Forelimb muscle (tissue), 1 donor: ENCODE data around the gene PPP4R4. TPM values are rescaled to one million over a fixed set of nuclear protein-coding genes. Genes with fewer than 3 reads are reported as not detected.

Source experiments
- DNase-seq: peaks from one replicate; pipeline ENCODE4 v3.0.0-alpha.2; 2013; ENCODE audit warnings: low read depth
- polyA plus RNA-seq: library from polyadenylated mRNA; unstranded; fragments of 120-200 nt; gene quantifications from one replicate; pipeline ENCODE4 v1.2.1, GENCODE V29; 2013; ENCODE audit not compliant: insufficient read length

The PPP4R4 gene
- polyA plus RNA-seq: 0.13 TPM

GRCh38 chr14:94173885-94174603 is at the start of gene PPP4R4:
Gene PPP4R4, plus strand, starts transcription at chr14:94174322. Its CDS starts 144 bp downstream, at chr14:94174466.
- DNase-seq: peak; percentile 24

DNA sequence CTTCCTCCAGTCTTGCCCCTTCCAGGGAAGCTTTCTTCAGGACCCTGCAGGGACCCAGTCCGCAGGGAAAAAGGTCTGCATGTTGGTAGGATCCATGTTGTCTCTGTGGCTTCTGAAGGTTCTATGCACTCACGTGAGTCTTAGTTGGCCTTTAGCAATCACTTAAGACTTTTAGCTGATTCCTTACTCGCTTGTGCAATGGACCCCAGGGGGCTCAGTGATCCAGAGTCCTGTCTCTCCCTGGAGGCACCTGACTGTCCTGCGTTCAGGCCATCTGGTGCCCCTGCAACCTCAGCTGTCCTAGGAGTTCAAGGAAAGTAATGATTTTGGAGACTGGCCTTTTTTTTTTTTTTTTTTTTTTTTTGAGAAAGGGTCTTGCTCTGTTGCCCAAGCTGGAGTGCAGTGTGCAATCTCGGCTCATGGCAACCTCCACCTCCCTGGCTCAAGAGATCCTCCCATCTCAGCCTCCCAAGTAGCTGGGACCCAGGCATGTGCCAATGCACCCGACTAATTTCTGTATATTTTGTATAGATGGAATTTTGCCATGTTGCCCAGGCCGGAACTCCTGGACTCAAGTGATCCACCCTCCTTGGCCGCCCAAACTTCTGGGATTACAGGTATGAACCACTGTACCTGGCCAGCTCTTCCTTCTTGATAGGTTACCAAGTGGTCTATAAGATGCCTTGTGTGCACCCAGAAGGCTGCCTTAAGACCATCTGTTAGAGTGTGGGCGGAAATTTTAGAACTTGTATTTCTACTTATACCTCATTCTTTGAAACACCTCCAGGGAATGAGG is 49.3 kb upstream of the PPP4R4 start:
- DNase-seq: no peak

GRCh38 chr14:94125659-94126418 is 48.3 kb upstream of the PPP4R4 start:
- no peak for DNase-seq

DNA sequence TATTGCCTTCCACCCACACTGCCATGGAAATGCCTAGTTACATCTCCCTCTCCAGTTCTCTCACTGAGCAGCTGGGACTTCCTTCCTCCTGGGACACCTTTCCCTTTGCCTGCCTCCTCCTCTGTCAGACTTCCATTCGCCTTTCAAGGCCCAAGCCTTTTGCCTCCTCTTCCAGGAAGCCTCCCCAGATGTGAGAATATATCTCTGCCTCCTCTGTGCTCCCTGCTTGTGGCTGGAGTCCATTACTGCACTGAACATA is 47.8 kb upstream of the PPP4R4 start:
- no peak for DNase-seq

GRCh38 chr14:94126800-94127199 is 47.3 kb upstream of the PPP4R4 start:
- no peak for DNase-seq

GRCh38 chr14:94127330-94127729 is 46.8 kb upstream of the PPP4R4 start:
- DNase-seq: no peak

GRCh38 chr14:94128216-94128839 is 45.8 kb upstream of the PPP4R4 start:
- no peak for DNase-seq

DNA sequence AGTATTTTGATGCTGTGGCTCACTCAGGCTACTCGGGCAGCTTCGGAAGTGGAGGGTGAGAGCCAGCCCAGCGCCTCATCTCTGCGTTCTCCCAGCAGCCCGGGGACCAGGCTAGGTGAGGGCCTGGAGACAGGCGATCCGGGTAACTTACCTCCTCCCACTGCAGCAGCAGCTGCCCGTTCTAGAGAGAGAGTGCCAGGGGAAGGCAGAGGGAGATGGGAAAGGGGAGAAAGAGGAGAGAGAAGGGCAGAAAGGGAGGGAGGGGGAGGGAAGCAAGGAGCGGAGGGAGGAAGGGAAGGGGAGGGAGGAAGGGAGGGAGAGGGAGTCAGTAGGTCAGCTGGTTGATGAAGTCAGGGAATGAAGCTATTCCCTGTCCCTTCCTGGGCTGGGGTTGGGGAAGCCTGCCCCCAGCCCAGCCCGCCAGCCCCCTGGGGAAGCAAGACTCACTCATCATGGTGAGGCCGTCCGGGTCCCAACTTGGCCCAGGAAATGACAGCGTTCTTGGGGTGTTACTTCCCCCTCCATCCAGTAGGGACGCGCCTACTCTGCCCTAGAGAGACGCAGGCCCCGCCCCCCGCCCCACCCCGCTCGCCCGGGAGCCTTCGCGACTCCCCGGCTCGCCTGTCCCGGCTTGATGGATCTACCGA is 44.9 kb upstream of the PPP4R4 start, which contains the start of gene IFI27L2:
IFI27L2 (minus strand) TSS at position 494 of the 647 bp plus-strand sequence; CDS start at position 454, 40 bp downstream.
- no peak for DNase-seq

GRCh38 chr14:94129758-94130414 is 44.2 kb upstream of the PPP4R4 start:
- DNase-seq: no peak

DNA sequence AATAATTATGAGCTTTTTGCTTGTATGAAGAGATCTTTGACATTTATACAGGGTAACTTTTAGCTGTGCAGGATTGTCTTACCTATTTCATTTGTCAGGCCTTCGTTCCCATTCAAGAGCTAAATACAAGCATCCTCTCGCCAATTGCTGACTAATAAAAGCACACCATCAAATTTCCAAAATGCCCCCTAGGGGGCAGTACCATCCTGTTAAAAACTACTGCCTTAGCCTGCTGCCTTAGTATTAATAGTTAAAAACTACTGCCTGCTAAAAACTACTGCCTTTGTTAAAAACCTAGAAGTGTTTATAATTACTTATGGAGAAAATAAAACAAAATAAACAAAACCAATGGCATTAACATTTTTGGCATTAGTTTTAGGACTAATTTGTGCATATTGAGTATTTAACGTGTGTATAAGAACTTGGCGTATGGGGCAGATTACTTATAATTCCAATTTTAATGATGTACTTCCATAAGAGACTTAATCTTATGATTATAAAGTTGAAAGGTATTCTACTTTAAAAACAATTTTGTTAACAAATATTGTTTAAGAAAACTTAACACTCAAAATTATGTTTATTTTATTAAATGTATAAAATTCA is 41.7 kb upstream of the PPP4R4 start:
- DNase-seq: peak; percentile 39

- DNase-seq: no peak
Observed at GRCh38 chr14:94135476-94135875, 38.6 kb upstream of the PPP4R4 start.

DNA sequence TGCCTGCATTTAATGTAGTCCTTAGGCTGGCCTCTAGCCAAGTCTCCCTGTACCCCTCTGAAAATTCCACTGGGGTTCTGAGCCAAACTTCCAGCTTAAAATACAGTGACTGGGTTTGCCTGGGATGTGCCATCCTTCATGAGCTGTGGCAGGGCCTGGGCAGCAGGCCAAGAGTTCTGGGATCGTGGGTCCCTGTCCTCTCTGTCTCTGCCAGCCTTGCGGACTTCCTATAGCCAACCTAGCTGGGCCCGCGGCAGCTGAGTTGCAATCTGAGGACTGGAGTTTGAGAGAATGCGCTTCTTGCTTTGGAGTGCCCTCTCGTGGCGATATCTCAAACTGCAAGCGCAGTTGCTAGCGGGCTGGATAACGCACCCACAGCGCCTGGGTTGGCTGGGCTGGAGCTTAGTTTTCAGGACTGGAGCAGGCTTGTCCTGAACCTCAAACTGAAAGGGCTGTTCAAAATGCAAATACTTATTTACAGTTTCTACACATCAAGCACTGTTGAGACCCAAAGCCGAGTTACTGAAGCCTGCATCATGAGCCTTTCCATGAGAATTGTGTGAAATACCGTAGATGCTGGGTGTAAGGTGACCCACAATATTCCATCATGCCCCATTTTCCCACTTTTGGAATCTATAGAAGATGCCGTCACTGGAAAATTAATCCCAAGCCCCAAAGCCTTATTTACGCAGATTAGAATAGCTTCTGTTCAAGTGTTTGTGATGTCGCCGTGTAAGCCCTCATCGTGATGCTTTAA is 37.4 kb upstream of the PPP4R4 start:
- peak; percentile 48 for DNase-seq

DNA sequence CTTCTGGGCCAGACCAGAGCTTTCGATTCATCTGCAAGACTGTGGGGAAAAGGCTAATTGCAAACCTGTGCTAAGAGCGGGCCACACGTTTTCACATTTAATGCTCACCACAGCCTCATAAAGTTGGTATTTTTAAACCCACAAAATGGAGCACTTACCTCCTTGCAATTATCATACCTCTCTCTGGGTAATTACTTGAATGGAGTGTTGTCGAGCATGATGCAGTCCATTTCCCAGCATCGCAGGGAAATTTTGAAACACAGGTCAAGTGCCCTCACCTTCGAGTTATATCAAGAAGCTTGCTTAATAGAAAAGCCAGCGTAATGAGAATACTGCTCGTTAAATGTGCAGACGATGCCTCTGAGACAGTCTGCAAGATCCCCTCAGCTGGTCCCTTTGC is 35.9 kb upstream of the PPP4R4 start:
- no peak for DNase-seq

DNA sequence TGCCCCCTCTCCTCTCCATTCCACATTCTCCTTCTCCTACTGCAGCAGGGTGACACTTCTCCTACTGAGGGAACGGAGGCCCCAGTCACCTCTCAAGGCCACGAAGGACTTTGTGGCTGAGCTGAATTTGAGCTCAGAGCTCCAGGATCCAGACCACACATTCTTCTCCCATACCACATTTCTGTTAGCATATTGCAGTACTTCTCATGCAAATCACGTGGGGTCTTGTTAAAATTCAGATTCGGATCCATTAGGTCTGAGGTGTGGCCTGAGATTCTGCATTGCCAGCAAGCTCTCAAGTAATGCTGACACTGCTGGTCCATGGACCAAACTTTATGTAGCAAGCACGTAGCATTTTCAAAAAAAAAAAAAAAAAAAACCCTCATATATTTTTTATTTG is 35.1 kb upstream of the PPP4R4 start:
- DNase-seq: no peak

GRCh38 chr14:94139421-94139820 is 34.7 kb upstream of the PPP4R4 start:
- no peak for DNase-seq

- no peak for DNase-seq
Observed at GRCh38 chr14:94142247-94142646, 31.9 kb upstream of the PPP4R4 start.

DNA sequence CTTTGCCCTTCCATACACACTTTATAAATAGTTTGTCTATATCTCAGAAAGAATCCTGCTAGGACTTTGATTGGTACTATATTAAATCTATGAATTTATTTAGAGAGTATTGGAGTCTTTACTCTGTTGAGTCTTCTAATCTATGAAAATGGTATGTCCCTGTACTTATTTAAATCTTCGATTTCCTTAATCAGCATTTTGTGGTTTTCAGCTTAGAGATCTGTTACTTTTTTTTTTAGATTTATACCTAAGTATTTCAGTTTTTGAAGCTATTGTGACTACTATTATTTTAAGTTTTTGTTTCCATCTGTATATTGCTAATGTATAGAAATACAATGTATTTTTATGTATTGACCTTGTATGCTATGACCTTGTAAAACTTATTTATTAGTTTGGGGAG is 31.3 kb upstream of the PPP4R4 start:
- no peak for DNase-seq

DNA sequence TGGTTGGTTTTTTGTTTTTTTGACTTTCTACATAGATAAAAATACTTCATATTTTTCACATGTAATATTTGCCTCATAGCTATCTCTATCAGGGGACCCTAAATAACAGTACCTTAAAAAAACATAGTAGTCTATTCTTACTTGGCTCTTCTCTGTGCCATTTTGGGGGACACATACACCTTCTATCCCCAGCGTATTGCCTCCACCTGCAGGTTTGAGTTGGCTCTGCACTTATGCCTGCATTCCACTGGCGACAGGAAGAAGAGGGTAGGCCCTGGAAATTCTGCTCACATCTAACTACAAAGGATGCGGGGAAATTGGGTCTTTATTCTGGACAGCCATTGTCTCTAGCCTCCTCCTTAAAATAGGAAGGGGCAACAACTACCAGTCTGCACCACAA is 30.9 kb upstream of the PPP4R4 start:
- no peak for DNase-seq

- DNase-seq: no peak
Observed at GRCh38 chr14:94143711-94144110, 30.4 kb upstream of the PPP4R4 start.

- DNase-seq: no peak
Observed at GRCh38 chr14:94144765-94145164, 29.4 kb upstream of the PPP4R4 start.
